HG02798 (cell line): ENCODE results near the gene ROBO3.

Experiments used
- ATAC-seq: cut with Tn5 transposase; IDR thresholded peaks from one replicate; pipeline ENCODE4 v1.9.1; 2021; ENCODE audit warnings: mild to moderate bottlenecking; ENCODE audit not compliant: unreplicated experiment, poor library complexity

The ROBO3 gene

DNA sequence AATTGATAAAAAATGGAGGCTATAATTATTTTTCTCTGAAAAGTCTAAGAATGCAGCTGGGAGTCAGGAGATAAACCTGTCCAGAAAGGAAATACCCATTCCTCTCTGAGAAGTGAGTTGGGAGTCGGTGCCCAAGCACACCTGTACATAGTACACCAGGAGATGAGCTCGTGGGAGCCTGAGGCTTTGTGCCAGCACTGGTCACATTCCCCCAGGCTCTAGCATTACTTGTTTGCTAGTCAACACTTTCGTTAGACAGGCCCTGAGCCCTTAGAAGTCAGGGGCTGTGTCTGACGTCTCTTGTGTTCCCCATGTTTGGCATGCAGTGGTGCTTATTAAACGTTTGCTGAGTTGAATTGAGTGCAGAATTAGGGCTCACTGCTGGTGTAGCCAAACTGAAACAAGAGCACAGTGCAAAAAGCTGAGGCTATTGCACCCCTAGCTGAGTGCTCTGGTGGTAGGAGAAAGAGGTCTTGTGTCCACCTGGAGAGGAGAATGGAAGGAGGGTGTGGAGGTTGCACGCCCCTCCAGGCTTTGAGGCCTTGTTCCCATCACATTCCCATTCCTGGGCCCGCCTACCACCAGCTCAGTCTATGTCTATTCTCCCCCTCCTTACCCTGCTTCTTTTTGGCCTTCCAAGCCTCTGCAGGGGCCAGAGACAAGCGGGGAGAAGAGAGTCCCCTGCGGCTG is 25.6 kb downstream of the ROBO3 start:
- no peak for ATAC-seq

DNA sequence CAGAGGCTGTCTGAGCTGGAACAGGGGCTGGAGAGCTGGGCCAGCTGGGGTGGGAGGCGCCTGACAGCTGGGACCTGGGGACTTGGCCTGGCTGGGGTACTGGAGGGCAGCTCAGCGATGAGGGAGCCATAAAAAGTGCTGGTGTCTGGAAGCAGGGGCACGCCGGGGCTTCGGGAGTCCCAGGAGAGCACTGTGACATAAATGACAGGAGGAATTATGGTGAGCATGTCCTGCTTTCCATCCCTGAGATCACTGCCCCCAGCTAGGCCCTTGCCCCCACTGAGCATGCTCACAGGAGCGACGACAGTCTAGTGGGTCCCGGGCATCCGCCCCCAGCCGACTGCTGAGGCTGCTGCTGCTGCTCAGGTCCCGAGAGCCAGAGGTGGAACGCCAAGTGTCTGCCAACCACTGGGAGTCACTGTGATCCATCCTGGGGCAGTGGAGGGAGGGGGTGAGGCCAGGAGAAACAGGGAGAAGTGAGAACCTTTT is 26.2 kb downstream of the ROBO3 start:
- no peak for ATAC-seq

DNA sequence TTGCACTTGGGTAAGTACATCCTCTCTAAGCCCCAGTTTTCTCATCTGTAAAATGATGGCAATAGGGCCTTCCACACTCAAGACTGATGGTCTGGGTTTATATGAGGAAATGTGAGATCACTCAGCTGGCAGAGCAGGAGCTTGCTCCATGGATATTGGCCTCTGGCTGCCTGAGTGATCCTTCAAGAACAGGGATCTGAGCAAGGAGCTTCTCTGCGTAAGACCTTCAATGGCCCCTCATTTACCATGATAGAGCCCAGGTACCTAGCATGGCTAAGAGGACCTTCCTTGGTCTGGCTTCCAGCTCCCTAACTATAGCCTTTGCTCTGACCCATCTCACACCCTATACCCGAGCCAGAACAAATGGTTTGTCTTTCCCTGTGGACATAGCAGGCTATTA is 26.9 kb downstream of the ROBO3 start:
- ATAC-seq = no peak

DNA sequence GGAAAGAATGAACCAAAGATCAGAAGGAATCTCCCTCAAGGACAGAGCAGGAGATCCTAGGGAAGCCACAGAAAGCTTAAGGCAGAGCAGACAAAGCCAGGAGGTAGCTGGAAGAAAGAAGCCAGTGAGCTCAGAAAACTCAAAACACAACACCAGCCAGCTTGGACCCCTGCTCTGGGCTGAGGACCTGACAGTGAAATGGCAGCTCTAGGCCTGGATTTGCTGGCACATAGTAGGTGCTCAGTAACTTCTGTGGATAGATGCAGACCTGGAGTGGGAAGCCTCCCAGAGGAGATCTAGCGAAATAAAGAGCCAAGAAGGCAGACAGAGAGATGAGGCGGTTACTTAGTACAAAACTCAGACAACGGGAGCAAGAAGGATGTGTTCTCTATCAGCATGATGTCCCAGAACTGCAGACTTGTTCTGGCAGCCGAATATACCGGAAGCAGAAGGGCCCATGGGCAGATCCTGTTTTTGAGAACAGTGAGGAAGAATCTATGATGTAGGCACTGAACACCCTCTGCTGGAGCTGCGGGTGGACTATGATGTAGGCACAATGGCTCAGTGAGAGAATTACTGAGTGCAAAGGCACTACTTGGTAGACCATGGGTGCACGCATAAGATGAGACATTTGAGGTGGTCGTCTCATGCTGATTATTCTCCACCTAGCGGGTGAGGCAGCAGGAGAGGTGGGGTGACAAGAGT is 27.7 kb downstream of the ROBO3 start:
- ATAC-seq = no peak

DNA sequence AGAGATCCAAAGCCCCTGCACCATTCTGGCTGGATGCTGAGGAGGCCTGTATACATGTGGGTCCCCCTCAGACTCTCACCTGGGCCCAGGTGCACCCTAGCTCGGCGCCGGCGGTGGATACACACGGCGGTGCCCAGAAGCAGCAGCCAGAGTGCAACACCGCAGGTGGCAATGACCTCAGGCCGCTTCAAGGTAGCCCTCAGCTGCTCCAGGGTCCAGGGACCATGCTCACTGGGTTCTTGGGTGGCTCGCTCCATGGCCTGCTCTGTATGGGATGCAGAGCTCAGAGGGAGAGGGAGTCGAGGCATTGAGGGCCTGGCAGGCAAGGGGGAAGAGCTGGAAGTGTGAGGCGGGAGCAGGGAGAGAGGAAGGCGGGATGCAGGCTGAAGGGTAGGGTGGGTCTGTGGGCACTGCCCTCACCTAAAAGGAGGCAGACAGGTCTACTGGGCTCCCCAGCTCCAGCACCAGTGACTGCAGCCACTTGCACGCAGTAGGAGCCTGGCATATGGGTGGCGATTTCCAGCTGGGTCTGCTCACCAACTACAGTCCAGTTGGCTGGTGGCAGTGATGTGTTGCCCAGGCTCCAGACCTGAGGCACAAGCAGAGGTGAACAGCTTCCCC is 28.7 kb downstream of the ROBO3 start:
- ATAC-seq = no peak

DNA sequence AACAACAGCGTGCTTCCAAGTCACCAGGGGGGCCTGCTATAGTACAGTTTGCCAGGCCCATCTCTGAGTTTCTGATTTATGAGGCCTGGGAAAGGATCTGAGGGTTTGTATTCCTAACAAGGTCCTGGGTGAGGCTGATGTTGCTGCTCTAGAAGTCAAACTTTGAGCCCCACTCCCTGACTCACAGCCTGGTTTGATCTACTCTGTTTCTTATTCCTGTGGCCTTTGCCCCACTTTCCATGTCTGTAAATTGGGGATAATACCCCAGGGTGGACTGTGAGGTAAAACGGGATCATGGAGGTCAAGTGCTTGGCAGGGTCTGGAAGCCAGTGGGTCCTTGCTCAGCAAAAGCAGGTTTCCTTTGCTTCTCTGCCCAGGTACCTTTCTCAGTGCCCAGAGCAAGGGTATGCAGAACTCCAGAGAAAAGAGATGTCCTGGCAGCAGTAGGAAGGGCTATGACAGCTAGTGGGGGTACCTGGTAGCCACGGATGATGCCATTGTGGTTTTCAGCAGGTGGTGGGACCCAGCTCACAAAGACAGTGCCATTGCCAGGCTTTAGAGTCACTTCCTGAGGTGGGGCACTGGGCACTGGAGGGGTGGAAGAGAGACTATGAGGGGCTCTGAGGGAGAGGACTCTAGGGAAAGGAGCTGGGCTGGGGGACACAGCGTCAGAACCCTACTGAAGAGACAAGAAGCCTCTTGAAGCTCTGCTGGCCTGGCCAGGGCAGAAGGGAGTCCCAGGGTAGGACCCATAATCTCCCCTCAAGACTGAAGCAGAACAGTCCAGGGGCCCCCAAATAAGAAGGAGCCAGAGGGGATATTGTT is 29.6 kb downstream of the ROBO3 start:
- no peak for ATAC-seq

DNA sequence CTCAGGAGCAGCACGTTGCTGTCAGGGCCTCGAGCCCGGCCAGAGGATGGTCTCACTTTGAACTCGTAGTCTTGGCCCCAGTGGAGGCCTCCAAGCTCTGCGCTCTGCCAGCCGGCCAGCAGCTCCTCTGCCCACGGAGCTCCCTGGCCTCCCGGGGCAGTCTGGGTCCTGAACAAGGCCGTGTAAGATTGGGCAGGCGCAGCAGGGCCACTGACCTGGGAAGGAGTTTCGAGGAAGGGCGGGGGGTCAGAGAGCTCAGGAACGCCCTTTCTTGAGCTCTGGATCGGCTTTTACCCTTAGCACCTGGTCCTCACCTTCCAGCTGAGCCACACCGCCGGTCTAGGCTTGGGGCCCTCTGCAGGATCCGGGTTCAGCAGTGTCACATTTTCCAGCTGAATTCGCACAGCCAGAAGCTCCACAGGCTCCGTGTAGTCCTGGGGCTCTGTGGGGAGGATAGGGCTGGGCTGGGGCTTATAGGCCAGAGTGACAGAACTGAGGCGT is 30.3 kb downstream of the ROBO3 start:
- no peak for ATAC-seq

DNA sequence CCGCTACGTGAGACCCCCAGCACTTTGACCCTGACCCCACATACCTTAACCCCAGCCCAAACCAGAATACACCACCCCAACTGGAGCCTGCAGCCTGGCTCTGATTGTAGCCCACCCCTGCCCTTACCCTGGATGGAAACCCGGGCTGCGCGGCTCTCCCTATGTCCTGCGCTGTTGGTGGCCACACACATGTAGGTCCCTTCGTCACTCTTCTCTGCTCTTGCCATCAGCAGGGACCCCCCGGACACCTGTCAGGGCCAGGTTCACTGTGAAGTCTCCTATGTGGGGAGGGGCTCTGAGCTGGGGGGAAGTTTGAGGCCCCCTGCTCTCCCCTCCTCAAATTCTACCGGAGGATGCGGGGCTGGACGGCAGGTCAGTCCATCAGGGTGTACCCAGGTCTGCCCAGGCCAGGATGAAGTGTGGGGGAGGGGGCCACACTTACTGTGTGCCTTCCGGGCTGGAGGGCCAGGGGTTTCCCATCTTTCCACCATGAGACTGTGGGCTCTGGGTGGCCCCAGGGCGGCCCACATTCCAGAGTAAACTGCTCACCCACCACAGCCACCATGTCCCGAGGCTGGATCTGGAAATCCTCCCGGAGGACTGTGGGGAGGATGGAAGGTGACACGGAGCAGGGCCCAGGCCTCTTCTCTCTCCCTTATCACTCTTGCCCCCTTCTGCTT is 31.0 kb downstream of the ROBO3 start:
- ATAC-seq = no peak

DNA sequence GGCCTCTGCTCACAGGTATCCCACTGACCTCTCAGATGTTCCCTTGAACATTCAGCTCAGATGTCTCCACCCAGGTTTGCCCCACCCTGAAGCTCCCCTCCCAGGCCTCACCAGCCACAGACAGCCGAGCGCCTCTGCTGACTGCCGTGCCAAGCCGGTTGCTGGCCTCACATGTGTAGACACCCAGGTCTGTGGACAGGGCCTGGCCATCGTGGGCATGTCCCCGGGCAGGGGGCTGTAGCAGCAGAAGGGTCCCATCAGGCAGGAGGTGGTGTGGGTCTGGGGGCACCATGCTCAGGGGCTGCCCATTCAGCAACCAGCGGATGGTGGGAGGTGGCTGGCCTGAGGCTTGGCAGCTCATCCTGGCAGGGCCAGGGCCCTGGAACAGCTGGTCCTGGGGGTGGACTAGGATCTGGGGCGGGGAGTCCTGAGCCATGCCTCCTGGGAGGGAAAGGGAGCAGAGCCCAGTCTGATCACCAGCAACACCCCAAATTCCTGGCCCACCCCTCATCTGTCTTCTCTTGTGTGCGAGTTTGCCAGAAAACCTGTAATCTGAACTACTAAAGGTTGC is 31.7 kb downstream of the ROBO3 start:
- no peak for ATAC-seq

DNA sequence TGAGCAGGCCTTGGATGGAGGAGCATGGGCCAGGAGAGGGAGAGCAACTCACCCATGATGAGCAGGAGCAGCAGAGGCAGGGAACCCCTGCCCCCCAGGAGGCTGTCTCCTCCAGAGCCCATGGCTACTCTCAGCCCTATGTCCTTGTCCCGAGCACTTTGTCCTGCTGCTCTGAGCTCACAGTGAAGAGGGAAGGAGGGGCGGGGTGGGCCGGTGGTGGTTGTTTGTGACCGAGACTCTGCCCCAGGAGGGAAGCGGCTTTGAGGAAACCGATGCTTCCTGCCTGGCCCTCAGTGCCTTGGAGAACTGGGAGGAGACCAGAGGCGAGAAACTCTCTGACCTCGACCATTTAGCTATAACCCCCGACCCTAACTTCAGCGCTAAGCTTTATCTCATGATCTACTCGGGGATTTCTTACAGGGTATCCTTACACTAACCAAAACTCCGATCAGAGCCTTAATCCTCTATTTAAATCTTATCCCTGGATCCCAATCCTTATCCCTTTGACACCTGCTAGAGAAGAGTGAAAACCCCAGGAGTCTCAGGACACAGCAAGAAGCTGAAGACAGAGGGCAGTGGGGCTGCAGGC is 32.5 kb downstream of the ROBO3 start, which contains the start of gene ROBO4:
ROBO4 (minus strand) TSS at position 192 of the 589 bp plus-strand sequence; CDS start at position 122, 70 bp downstream.
- ATAC-seq = no peak

DNA sequence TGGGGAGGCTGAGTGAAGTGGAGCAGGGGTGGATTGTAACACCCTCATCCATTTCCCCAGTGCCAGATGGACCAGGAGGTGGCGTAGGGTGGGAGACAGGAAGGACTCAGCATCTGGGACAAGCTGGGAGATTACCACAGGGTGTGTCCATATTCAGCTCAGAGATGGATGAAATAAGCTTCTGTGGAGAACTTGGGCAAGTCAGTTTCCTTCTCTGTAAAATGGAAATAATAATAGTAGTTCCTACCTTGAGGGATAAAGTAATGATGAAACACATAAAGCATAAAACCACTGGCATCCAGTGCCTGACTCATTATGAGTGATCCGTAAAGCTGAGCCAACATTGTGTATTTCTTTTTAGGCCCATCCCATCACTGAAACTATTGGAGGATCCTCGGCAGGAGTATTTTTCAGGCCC is 33.0 kb downstream of the ROBO3 start:
- ATAC-seq = no peak

DNA sequence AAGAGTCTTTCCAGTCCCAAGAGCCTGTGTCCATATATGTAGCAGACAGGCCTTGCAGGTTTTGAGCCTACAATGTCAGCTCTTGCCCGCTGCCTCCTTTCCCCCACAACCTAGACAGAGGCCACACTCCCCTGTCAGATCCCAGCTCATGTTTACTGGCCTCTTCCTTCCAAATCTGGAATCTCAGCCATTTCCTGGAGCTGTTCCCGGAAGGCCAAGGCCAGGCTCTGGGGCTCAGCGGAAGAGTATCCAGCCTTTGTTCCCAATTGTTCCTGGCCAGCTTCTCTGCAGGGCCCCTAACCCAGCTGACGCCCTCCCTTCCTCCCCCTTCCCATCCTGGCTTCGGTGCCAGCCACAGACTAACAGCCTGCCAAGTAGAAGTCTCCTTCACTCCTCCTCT is 33.5 kb downstream of the ROBO3 start:
- ATAC-seq = no peak

DNA sequence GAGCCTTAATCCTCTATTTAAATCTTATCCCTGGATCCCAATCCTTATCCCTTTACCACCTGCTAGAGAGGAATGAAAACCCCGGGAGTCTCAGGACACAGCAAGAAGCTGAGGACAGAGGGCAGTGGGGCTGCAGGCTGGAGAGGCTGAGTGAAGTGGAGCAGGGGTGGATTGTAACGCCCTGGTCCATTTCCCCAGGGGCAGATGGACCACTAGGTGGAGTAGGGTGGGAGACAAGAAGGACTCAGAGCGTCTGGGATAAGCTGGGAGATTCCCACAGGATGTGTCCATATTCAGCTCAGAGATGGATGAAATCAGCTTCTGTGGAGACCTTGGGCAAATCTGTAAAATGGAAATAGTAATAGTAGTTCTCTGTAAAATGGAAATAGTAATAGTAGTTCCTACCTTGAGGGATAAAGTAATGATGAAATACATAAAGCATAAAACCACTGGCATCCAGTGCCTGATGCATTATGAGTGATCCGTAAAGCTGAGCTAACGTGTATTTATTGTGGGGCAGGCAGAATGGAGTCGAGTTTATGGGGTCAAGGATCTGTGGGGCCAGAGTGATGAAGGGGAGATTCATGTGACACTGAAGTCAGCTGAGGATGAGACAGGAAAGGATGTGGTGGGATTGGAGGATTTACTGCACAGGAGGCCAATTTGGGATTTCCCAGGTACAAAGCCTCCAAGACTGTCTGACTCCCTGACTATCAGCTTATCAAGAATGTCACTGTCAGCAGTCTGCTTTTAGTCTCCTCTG is 34.3 kb downstream of the ROBO3 start:
- ATAC-seq = no peak

DNA sequence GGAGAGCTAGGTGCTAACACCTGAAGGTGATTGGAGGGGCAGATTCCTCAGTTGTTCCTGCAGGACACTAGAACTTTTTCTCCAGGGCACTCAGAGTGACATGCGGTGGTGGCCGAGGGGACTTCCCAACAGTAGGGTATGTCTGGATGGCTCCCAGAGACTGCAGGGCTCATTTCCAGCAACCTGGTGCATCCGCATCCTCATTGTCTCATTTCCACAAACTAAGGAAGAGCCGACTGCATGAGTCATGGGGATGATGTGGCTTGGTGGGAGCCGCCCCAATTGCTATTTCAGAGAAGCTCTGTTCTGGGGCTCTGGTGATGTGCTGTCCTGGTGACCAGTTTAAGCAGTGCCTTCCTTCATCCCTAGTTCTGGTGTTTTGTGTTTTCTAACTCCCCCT is 35.2 kb downstream of the ROBO3 start:
- ATAC-seq = no peak

DNA sequence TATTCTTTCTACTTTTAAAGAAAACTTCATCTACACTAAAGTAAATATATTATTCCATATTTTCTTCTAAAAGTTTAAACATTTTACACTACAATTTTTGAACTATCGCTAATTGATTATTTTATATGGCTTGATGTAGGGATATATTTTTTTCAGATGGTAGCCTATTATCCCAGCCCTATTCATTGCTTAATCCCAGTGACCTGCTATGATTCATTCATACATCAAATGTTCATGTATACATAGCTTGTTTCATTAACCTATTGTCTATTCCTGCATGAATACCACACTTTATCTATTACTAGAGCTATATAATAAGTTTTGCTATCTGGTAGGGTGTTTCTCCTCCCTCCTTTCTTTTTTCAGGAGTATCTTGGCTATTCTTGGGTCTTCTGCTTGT is 37.4 kb downstream of the ROBO3 start:
- no peak for ATAC-seq

DNA sequence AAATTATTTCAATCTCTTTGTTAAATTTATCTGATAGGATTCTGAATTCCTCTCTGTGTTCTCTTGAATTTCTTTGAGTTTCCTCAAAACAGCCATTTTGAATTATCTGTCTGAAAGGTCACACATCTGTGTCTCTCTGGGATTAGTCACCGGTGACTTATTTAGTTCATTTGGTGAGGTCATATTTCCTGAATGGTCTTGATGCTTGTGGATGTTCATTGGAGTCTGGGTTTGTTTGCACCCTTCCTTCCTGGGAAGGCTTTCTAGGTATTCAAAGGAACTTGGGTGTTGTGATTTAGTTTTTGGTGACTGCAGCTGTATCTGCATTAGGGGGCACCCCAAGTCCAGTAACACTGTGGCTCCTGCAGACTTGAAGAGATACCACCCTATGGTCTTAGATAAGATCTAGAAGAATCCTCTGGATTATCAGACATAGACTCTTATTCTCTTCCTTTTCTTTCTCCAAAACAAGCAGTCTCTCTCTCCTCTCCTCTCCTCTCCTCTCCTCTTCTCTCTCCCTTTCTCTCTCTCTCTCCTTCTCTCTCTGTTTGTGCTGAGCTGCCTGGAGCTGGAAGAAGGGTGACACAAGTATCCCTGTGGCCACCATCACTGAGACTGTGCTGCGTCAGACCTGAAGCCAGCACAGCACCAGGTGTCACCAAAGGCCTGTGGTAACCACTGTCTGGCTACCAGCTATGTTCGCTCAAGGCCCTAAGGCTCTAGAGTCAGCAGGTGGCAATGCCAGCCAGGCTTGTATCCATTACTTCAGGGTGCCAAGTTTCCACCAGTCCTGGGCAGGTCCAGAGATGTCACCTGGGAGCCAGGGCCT is 50.5 kb downstream of the ROBO3 start:
- ATAC-seq = no peak

DNA sequence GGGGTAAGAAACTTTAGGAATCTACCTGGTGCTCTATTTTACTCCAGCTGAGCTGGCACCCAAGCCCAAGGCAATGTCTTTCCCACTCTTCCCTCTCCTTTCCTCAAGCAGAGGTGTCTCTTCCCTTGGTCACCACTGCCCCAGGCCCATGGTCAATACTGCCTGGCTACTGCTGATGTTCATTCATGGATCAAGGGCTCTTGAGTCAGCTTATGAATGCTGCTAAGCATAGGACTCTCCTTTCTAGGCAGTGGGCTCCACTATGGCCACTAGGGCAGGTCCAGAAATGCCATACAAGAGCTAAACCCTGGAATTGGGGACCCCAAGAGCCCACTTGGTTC is 51.1 kb downstream of the ROBO3 start:
- no peak for ATAC-seq
